ENCODE measurements around the gene PRKCH.

GRCh38 chr14:61350427-61351270, 29.3 kb downstream of the PRKCH start:
- TF ChIP-seq CTCF (IDR thresholded peaks at IDR 0.05; ENCODE audit: low read depth, low read length) (no peak), EZH2phosphoT487 (IDR thresholded peaks at IDR 0.05; ENCODE audit: low read depth) (no peak)
